ENCODE measurements around the gene MCEMP1.

The MCEMP1 gene

DNA sequence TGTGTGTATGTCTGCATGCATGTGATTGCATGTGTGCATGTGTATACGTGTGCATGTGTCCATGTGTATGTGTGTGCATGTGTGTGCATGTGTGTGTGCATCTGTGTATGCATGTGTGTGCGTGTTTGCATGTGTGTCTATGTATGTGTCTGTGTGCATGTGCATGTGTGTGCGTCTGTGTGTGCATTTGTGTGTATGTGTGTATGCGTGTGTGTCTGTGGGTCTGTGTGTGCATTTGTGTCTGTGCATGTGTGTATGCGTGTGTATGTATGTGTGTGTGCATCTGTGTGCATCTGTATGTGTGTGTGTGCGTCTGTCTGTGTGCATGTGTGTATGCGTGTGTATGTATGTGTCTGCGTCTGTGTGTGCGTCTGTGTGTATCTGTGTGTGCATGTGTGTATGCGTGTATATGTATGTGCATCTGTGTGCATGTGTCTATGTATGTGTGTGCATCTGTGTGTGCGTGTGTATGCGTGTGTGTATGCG is 37.0 kb upstream of the MCEMP1 start:
- Histone ChIP-seq H3K9ac (ENCODE audit: low read length) (no peak overlapping the region), H3K27ac (ENCODE audit: low read depth, low read length) (no peak overlapping the region), H3K9me3 (ENCODE audit: insufficient read depth, low read length) (no peaks in the 10 kb centered on the region), H4K20me1 (ENCODE audit: low read depth, low read length) (no peaks in the 10 kb centered on the region), H3K79me2 (ENCODE audit: insufficient read depth, low read length) (0 out of 2 replicates have a peak, but pooled peaks cover 7% of the 10 kb centered on the region), H3K27me3 (ENCODE audit: low read length) (no peaks in the 10 kb centered on the region), H3K36me3 (ENCODE audit: low read length) (no peaks in the 10 kb centered on the region), H3K9me2 (replicated peaks; ENCODE audit: insufficient read depth, low read length) (no peaks in the 10 kb centered on the region), H2AFZ (ENCODE audit: low read depth, low read length, severe bottlenecking) (no peak overlapping the region), H3F3A (ENCODE audit: insufficient read depth) (no peaks in the 10 kb centered on the region), H3K4me3 (ENCODE audit: insufficient read depth, low read length, poor library complexity, severe bottlenecking) (no peak overlapping the region), H3K4me2 (ENCODE audit: low read depth, low read length, poor library complexity, severe bottlenecking) (no peak overlapping the region)
- TF ChIP-seq CTCF (IDR thresholded peaks at IDR 0.05; ENCODE audit: insufficient read depth, low read length, poor library complexity, severe bottlenecking), result no peak
- TF ChIP-seq EZH2phosphoT487 (conservative IDR thresholded peaks at IDR 0.05; ENCODE audit: low read length), result no peak

DNA sequence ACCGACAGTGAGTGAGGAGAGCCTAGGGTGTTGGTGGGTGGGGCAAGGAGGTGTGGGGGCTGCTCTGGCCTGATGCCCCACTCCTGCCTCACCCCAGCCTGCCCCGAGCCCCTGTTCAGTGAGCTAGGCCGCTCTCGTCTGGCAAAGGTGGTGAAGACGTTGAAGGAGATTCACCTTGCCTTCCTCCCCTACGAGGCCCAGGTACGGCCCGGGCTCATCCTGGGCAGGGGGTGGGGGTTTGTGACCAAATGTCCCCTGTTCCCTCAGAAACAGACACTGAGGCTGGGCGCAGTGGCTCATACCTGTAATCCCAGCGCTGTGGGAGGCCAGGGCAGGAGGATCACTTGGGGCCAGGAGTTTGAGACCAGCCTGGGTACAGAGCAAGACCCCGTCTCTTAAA is 36.1 kb upstream of the MCEMP1 start:
- Histone ChIP-seq H3K27me3 (ENCODE audit: low read length) (no peaks in the 10 kb centered on the region), H4K20me1 (ENCODE audit: low read depth, low read length) (no peaks in the 10 kb centered on the region), H3K4me2 (ENCODE audit: low read depth, low read length, poor library complexity, severe bottlenecking) (no peak overlapping the region), H3K79me2 (ENCODE audit: insufficient read depth, low read length) (0 out of 2 replicates have a peak, but pooled peaks cover 7% of the 10 kb centered on the region), H3K9ac (ENCODE audit: low read length) (no peak overlapping the region), H3K27ac (ENCODE audit: low read depth, low read length) (no peak overlapping the region), H3K36me3 (ENCODE audit: low read length) (no peaks in the 10 kb centered on the region), H3F3A (ENCODE audit: insufficient read depth) (no peaks in the 10 kb centered on the region), H3K9me3 (ENCODE audit: insufficient read depth, low read length) (no peaks in the 10 kb centered on the region), H3K4me3 (ENCODE audit: insufficient read depth, low read length, poor library complexity, severe bottlenecking) (no peak overlapping the region), H2AFZ (ENCODE audit: low read depth, low read length, severe bottlenecking) (no peak overlapping the region), H3K9me2 (replicated peaks; ENCODE audit: insufficient read depth, low read length) (no peaks in the 10 kb centered on the region)
- TF ChIP-seq CTCF (IDR thresholded peaks at IDR 0.05; ENCODE audit: insufficient read depth, low read length, poor library complexity, severe bottlenecking), result no peak
- no peak for TF ChIP-seq EZH2phosphoT487 (conservative IDR thresholded peaks at IDR 0.05; ENCODE audit: low read length)

GRCh38 chr19:7641290-7642276 is 35.3 kb upstream of the MCEMP1 start:
- Histone ChIP-seq H3K27me3 (ENCODE audit: low read length) (no peaks in the 10 kb centered on the region), H3K9me2 (replicated peaks; ENCODE audit: insufficient read depth, low read length) (no peaks in the 10 kb centered on the region), H3K79me2 (ENCODE audit: insufficient read depth, low read length) (0 out of 2 replicates have a peak, but pooled peaks cover 7% of the 10 kb centered on the region), H3K4me3 (ENCODE audit: insufficient read depth, low read length, poor library complexity, severe bottlenecking) (no peak overlapping the region), H4K20me1 (ENCODE audit: low read depth, low read length) (no peaks in the 10 kb centered on the region), H3K27ac (ENCODE audit: low read depth, low read length) (no peak overlapping the region), H3K36me3 (ENCODE audit: low read length) (no peaks in the 10 kb centered on the region), H3K9ac (ENCODE audit: low read length) (no peak overlapping the region), H3K9me3 (ENCODE audit: insufficient read depth, low read length) (no peaks in the 10 kb centered on the region), H3K4me2 (ENCODE audit: low read depth, low read length, poor library complexity, severe bottlenecking) (no peak overlapping the region), H2AFZ (ENCODE audit: low read depth, low read length, severe bottlenecking) (no peak overlapping the region), H3F3A (ENCODE audit: insufficient read depth) (no peaks in the 10 kb centered on the region)
- no peak for TF ChIP-seq CTCF (IDR thresholded peaks at IDR 0.05; ENCODE audit: insufficient read depth, low read length, poor library complexity, severe bottlenecking)
- TF ChIP-seq EZH2phosphoT487 (conservative IDR thresholded peaks at IDR 0.05; ENCODE audit: low read length), result no peak

Measured in SU-DHL-6 (cell line).